GM10248 (cell line): ENCODE measurements around the gene PDE4D.

Experiments
- CTCF ChIA-PET: fragments of 300-600 bp; sonication (Branson Sonifier 250); formaldehyde crosslinking; extraction: SDS; loops from one replicate; lab custom pipeline; 2021; ENCODE audit warnings: antibody characterized with exemption; lab: Yijun Ruan, JAX
- POLR2A ChIA-PET: fragments of 350-650 bp; sonication (Branson Sonifier 250); formaldehyde crosslinking; extraction: SDS; loops from one replicate; lab custom pipeline; 2020; ENCODE audit warnings: antibody characterized with exemption; lab: Yijun Ruan, JAX
- DNase-seq: peaks from one replicate; pipeline ENCODE4 v3.0.0; 2012; ENCODE audit errors: extremely low spot score
- CTCF ChIP-seq: IDR thresholded peaks from 2 replicates; pipeline ENCODE4 v1.5.1; 2012; ENCODE audit warnings: mild to moderate bottlenecking, low read depth; ENCODE audit errors: extremely low read depth, missing control alignments, control extremely low read depth

Gene PDE4D

GRCh38 chr5:59583810-59584562, 309.5 kb downstream of the PDE4D start:
- CTCF ChIA-PET: interaction anchor here (0.9 to 1.5 kb wide), 3 partner anchors 9 to 36 kb away, joined by 4 to 7 read pairs (median 5); no protein-coding TSS in a partner anchor
- no peak for DNase-seq
- POLR2A ChIA-PET: no interaction called here
- TF ChIP-seq CTCF: no peak

GRCh38 chr5:59583151-59583809, 310.2 kb downstream of the PDE4D start:
- ChIA-PET POLR2A (no interaction called here), CTCF (interaction anchor here (0.8 to 1.7 kb wide), 5 partner anchors 10 to 503 kb away, joined by 3 to 7 read pairs (median 4); no protein-coding TSS in a partner anchor)
- no peak for TF ChIP-seq CTCF
- DNase-seq: no peak

- ChIA-PET CTCF (interaction anchor here (0.8 to 1.7 kb wide), 5 partner anchors 10 to 503 kb away, joined by 3 to 7 read pairs (median 4); no protein-coding TSS in a partner anchor), POLR2A (no interaction called here)
- DNase-seq: no peak
- TF ChIP-seq CTCF: no peak
Observed at GRCh38 chr5:59582746-59583145, 310.8 kb downstream of the PDE4D start.

GRCh38 chr5:59579824-59580167, 313.7 kb downstream of the PDE4D start:
- CTCF ChIA-PET: interaction anchor here (1.4 kb wide), 1 partner anchor 29 kb away, joined by 3 read pairs; no protein-coding TSS in a partner anchor
- no peak for TF ChIP-seq CTCF
- no peak for DNase-seq
- POLR2A ChIA-PET: no interaction called here

- ChIA-PET CTCF (no interaction called here), POLR2A (no interaction called here)
- no peak for TF ChIP-seq CTCF
- no peak for DNase-seq
Observed at GRCh38 chr5:59579101-59579823, 314.3 kb downstream of the PDE4D start.

GRCh38 chr5:59577485-59577884, 316.0 kb downstream of the PDE4D start:
- TF ChIP-seq CTCF: no peak
- ChIA-PET CTCF (interaction anchor here (1.3 kb wide), 1 partner anchor 96 kb away, joined by 3 read pairs; no protein-coding TSS in a partner anchor), POLR2A (no interaction called here)
- no peak for DNase-seq
